Measurements from ENCODE around the gene SPON2.

The SPON2 gene

DNA sequence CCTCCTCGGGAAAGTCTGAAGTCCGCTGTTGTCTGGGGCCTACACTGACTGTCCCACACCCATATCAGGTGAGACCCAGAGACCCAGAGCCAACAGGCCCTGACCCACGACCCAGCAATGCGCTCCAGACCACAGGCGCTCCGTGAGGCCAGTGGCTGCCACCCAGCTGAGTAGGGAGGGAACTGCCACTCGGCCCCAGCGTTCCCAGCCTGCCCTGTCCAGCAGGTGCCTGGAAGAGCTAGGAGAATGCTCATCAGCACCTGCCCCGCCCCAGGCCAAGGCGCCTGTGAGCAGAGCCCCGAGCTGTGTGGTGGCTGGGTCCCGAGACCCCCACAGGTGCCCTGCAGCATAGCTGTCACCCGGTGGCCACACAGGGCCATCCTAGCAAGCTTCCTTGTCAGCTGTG lies 2.7 kb downstream of the SPON2 start:
- H3K4me3 ChIP-seq (ENCODE audit: low read depth, low read length), result no peak overlapping the region
- TF ChIP-seq, protein P1, sequence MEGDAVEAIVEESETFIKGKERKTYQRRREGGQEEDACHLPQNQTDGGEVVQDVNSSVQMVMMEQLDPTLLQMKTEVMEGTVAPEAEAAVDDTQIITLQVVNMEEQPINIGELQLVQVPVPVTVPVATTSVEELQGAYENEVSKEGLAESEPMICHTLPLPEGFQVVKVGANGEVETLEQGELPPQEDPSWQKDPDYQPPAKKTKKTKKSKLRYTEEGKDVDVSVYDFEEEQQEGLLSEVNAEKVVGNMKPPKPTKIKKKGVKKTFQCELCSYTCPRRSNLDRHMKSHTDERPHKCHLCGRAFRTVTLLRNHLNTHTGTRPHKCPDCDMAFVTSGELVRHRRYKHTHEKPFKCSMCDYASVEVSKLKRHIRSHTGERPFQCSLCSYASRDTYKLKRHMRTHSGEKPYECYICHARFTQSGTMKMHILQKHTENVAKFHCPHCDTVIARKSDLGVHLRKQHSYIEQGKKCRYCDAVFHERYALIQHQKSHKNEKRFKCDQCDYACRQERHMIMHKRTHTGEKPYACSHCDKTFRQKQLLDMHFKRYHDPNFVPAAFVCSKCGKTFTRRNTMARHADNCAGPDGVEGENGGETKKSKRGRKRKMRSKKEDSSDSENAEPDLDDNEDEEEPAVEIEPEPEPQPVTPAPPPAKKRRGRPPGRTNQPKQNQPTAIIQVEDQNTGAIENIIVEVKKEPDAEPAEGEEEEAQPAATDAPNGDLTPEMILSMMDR (IDR thresholded peaks at IDR 0.05; ENCODE audit: low read depth, low read length, missing control alignments), result no peak
- DNase-seq (ENCODE audit: low read depth), result no peak
- in situ Hi-C loops (cut with HindIII; ENCODE audit: low sequenced_read_pairs), result loop anchor here (5.0 kb wide), 1 partner anchor 73 kb away; no protein-coding TSS in a partner anchor

DNA sequence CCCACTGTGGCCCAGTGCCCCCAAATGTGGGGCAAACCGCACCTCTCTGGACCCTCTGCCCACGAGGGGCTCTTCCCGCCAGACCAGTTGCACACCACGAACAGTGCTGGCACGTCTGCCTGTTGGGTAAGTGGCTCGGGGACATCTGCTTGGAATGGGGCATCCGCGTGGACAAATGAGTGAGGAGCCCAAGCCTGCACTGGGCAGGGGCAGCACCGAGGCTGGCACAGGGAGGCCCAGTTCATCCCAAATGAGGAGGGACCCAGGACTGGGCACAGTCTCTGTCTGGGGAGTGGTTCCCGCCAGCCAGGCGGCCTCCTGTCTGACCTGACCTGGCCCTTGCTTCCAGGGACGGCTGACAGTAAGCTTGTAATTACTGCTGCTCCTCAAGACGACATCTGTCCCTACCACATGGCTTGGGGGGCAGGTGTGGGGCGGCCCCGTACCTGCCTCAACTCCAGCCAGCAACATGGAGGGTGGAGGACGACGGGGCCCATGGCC lies 3.2 kb downstream of the SPON2 start:
- TF ChIP-seq, protein P1 (IDR thresholded peaks at IDR 0.05; ENCODE audit: low read depth, low read length, missing control alignments), result no peak
- DNase-seq (ENCODE audit: low read depth), result no peak
- in situ Hi-C loops (cut with HindIII; ENCODE audit: low sequenced_read_pairs), result no loop called here
- H3K4me3 ChIP-seq (ENCODE audit: low read depth, low read length), result no peak overlapping the region

GRCh38 chr4:1168191-1169101 lies 3.9 kb downstream of the SPON2 start:
- TF ChIP-seq, protein P1 (IDR thresholded peaks at IDR 0.05; ENCODE audit: low read depth, low read length, missing control alignments), result no peak
- no peak for DNase-seq (ENCODE audit: low read depth)
- no peak overlapping the region for H3K4me3 ChIP-seq (ENCODE audit: low read depth, low read length)
- in situ Hi-C loops (cut with HindIII; ENCODE audit: low sequenced_read_pairs), result no loop called here

DNA sequence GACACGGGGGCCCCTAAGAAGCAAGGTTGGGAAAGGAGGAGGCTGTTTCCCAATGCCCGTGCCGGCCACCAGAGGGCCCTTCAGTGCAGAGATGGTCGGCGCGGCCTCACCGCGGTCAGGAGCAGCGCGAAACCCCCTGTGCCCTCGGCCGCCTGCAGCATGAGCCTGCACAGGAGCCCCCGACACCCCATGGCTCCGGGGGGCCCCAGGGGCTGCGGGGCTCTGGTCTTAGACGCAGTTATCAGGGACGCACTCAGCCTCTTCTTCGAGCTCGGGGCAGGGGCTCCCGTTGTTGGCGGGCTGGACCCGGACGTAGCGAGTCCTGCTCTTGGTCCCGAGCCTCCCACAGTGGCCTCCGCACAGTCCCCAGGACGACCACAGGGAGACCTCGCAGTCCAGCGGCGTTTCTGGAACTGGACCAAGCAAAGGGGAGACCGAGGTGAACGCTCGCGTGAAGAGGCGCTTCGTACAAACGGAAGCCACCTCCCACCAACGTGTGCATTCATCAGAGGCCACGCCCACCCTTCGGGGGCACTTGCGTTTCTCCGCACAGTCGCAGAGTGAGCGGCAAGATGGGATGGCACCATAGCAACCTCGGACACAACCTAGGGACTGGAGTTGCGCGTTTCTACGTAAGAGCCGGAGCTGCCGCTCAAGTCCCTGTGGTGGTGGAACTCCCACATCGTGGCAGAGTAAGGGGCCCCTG lies 5.0 kb downstream of the SPON2 start:
- in situ Hi-C loops (cut with HindIII; ENCODE audit: low sequenced_read_pairs), result no loop called here
- TF ChIP-seq, protein P1 (IDR thresholded peaks at IDR 0.05; ENCODE audit: low read depth, low read length, missing control alignments), result peak; percentile 94
- DNase-seq (ENCODE audit: low read depth), result peak; percentile 46
- peak overlapping the region; percentile 56 for H3K4me3 ChIP-seq (ENCODE audit: low read depth, low read length)

GRCh38 chr4:1166509-1167243 lies 5.7 kb downstream of the SPON2 start:
- in situ Hi-C loops (cut with HindIII; ENCODE audit: low sequenced_read_pairs), result no loop called here
- DNase-seq (ENCODE audit: low read depth), result no peak
- peak overlapping the region; percentile 56 for H3K4me3 ChIP-seq (ENCODE audit: low read depth, low read length)
- TF ChIP-seq, protein P1 (IDR thresholded peaks at IDR 0.05; ENCODE audit: low read depth, low read length, missing control alignments), result no peak

- TF ChIP-seq, protein P1 (IDR thresholded peaks at IDR 0.05; ENCODE audit: low read depth, low read length, missing control alignments), result no peak
- in situ Hi-C loops (cut with HindIII; ENCODE audit: low sequenced_read_pairs), result no loop called here
- no peak for DNase-seq (ENCODE audit: low read depth)
- H3K4me3 ChIP-seq (ENCODE audit: low read depth, low read length), result no peak overlapping the region
These were observed 7.3 kb downstream of the SPON2 start for GRCh38 chr4:1164956-1165545.
